Inferior parietal cortex (tissue), 1 donor: Measurements from ENCODE around the gene TMEM250.

ENCODE experiments used
- DNase-seq: peaks from one replicate; pipeline ENCODE4 v3.0.0-alpha.2; 2016; ENCODE audit errors: extremely low spot score

Gene TMEM250

DNA sequence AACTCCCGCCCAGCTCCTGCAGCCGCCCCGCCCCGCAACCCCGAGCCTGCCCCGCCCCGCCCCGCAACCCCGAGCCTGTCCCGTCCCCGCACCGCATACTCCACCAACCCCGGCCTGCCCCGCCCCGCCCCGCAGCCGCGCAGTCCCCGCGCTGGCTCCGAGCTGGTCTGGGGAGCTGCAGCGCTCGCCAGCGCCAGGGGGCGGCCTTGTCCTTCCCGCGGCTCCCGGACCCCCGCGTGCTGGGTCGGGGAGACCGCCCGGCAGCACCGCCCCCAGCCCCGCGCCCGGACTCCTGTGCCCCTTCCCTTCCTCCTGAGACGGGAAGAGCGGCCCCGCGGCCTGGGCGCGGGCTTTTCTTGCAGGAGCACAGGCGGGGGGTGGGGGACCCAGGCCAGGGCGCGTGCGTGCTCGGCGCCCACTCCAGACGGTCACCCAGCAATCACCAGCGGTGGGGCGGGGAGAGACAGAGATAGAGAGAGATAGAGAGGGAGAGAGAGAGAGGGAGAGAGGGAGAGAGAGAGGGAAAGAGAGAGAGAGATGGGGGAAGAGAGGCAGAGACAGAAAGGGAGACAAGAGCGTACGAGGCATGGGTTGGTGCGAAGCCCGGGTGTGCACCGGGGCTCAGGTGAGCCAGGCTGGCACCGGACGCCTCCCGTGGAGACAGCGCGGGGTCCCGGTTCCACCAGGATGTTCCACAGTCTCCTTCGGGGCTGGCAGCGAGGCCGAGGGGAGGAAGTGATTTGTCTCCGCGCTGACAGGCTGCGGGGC is 14.7 kb upstream of the TMEM250 start:
- DNase-seq, result no peak

DNA sequence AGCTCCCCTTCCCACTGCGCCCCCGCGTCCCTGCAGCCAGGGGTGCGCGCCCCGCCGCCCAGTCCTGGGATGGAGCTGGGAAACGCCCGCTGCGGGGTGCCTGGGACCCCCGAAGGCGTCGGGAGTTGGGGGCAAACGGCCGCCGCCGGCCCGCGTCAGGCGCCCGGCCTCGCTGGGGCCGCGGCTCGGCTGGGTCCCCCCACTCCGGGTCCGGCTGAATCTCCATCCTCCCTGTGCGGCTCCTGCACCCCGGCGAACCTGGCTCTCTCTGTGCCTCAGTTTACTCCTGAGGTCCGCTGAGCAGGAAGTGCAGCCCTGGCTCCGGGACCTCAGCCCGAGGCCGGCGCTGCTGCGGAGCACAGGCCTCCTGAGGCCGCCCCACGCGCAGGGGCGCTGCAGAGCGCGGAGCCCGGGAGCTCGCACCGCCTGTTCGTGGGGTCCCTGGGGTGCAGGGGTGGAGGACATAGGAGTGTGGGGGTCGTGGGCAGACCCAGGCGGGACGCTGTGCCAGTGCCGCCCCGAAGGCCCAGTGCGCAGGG is 13.9 kb upstream of the TMEM250 start:
- DNase-seq, result no peak

DNA sequence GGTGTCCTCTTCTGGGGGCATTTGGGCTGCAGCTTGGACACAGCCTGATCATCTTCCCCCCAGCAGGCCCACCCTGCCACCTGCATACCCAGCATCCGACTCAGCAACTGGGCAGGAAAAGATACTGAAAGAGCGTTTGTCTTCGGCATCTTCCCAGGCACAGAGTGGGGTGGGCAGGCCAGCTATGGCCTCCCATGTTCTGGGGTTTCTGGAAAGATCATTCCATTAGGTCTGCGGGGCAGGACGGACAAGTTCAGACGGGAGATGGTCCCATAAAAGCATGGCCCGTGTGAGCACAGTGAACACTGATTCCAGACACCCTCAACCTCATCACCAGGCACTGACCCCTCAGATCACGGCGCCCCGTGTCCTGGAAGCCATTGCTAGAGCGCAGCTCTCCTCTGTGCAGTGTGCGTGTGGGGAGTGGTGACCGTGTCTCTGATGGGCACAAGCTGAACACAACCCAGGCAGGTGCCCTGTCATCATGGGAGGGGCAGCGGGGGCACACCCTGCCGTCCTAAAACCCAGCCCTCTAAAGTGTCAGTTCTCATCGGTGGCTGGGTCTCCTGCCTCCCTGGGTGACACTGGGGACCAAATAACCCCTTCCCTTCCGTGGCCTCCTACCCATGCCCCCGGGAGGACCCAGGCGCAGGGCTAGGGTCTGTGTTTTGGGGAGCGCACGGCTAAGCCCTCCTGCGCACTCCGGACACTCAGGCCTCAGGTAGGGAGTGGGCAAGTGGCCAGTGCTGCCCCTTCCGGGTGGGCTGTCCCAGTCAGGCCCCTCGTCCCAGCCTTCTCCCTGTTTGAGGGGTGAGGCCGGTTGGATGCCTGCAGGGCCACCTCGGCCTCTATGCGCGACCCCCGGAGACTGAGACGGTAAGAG is 13.2 kb upstream of the TMEM250 start:
- no peak for DNase-seq

GRCh38 chr9:136129176-136129575 is 10.5 kb upstream of the TMEM250 start:
- DNase-seq, result no peak

DNA sequence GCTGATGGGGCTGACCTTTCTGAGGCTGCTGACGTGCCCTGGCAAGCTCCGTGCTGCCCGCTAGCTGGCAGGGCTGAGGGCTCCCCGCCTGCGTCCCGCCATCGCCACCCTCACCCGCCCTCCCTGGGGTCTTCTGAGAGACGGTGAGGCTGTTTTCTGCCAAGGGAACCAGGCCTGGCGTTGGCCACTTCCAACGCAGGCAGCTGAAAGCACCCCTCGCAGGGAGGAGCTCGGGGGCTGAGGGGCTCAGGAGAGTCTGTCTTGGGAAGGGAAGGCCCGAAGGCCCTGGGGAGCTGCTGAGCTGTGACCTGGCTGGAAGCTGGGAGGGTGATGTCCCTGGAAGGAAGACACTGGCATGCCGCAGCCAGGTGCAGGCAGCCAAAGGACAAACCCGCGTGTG is 9.8 kb upstream of the TMEM250 start:
- no peak for DNase-seq

DNA sequence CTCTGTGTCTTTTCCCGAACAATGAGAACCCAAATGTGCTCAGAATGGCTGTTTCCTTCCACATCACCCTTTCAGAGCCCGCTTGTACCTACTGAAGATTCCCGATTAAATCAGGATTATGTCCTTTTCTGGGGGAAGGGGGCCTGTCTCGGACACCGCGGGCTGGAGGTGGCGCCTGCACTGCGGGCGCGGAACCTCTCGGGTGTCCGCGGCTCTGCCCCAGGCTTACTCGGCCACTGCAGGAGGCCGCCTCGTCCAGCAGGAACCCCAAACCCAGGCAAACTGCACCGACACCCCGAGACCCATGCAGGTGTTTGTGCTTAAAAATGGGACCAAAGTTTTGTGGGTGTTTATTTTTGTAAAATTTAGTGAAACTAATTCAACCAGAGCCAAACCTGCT is 8.6 kb upstream of the TMEM250 start:
- no peak for DNase-seq

GRCh38 chr9:136124976-136125692 is 6.5 kb upstream of the TMEM250 start:
- no peak for DNase-seq

GRCh38 chr9:136122425-136123383 is 4.0 kb upstream of the TMEM250 start:
- DNase-seq, result peak; percentile 79

GRCh38 chr9:136121801-136122200 is 3.1 kb upstream of the TMEM250 start:
- no peak for DNase-seq

DNA sequence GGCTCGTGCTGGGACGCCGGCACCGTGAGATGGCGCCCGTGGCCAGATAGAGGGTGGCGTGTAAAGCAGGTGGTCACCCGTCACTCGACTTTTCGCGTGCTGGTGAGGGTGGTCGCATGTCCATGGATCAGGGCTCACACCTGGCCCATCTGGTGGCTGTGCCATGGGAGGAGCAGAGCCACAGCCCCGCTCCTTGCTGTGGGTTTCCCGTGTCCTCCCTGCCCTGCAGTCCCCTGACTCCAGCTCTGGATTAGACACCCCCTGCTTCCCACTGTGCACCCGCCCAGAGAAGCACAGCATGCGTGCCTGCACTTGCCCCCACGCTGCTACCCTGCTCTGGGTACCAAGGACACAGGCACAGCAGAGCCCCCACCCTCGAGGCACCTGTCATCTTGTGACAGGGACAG is 1.8 kb upstream of the TMEM250 start:
- no peak for DNase-seq

DNA sequence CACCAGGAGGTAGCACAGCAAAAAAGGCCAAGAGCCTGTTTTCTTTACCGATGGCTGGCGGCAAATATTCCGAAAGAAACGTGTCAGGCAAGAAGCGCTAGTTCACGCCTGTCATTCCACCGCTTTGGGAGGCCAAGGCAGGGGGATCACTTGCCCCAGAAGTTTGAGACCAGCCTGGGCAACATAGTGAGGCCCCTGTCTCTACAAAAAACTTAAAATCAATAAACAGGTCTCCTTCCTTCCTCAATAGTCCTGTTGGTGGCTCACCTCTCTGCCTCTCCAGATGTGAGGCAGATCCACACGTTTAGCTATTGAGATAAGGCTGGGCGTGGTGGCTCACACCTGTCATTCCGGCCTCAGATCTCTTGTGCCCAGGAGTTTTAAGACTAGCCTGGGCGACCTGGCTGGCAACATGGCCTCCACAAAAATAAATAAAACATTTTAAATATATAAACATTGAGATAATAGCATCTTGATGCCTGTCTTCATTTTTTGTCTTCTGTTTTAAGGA is 1.3 kb upstream of the TMEM250 start:
- no peak for DNase-seq

GRCh38 chr9:136119061-136119882 is 597 bp upstream of the TMEM250 start:
- no peak for DNase-seq

DNA sequence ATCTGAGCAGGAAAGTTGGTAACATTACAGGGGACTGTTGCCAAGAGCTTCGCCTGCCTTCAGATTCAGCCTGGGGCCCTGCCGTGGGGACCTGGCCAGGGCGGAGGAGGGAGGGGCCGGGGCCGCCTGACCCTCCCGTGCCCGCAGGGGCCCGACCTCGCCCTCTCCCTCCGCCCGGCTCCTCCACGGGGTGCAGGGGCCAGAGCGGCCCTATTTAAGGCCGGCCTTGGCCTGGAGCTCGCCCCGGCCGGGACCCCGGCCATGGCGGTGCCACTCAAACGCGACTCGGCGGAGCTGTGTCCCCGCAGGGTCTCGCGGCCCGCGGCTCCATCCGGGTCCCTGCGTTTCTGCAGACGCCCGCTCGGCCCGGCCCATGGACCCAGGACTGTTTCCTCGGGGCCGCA is 757 bp downstream of the TMEM250 start:
- no peak for DNase-seq

- no peak for DNase-seq
Observed at GRCh38 chr9:136117291-136117915, 1.3 kb downstream of the TMEM250 start.

DNA sequence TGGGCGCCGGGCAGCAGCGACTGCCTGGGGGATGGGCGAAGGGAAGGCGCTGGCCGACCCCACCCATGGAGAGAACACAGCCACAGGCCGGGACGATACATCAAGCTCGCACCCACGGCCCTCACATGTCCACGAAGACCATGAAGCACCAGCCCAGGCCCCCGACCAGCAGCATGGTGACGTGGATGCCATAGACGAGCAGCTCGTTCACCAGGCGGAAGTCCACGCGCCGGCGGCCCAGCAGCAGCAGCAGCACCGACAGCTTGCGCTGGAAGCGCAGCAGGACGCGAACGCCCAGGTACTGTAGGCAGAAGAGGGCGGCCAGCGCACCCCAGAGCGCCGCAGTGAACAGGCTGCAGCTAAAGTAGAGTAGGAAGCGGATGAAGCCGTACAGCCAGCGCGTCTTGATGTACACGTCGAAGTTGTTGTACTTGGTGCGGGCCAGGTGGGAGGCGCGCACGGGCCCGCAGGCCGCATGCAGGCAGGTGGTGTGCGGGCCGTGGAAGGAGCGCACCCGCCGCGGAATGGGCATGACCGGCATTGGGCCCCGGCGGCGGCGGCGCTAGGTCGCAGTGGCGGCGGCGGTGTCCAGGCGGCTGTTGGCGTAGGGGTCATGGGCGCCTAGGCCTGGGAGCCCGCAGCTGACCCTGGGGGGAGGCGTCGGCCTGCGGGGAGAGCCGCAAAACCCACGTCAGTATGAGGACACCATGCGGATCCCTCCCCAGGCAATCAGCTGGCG is 2.1 kb downstream of the TMEM250 start:
- DNase-seq, result no peak

DNA sequence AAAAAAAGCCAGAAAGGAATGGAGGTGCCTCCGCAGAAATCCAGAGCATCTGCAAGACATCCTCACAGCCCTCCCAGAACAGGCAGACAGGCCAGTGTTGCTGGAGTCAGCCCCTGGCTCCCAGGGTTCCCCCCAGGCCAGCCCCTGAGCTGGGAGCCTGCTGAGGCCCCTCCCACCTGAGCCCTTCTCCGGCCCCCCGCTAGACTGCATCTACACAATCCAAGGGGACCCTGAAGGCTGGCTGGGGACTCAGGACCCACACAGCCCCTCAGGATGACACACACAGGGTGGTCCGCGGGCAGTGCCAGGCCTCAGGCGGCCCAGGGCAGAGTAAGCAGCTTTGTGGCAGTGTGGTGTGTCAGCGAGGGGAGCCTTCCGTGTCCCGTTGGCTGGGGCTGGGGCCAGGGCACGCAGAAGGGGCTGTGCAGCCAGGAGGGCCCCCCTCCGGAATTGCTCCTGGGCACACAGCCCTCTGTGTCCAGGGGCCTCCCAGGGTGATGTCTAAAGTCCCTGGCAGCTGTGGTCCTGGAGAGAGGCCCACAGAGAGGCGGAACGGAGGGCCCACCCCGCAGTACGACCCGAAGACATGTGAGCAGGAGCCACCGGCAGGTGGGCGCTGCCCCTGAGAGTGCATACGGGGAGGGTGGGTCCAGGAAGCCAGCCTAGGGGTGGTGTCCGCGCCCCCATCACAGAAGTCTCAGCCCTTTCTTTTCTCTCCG is 2.9 kb downstream of the TMEM250 start:
- no peak for DNase-seq

GRCh38 chr9:136115206-136115605 is 3.5 kb downstream of the TMEM250 start:
- DNase-seq, result no peak

- DNase-seq, result no peak
Observed at GRCh38 chr9:136114610-136115009, 4.1 kb downstream of the TMEM250 start.
